Trophoblast cell (in vitro differentiated cells and primary cell): ENCODE measurements around the gene TRIM4.

Experiments used
- DNase-seq, 2 donors: peaks; one replicate each; pipeline ENCODE4 v3.0.0-alpha.2; 2016
- H2AFZ ChIP-seq: 2 replicates; pipeline ENCODE4 v1.6.1; 2013; ENCODE audit warnings: low read length, moderate library complexity, mild to moderate bottlenecking; ENCODE audit not compliant: insufficient read depth, poor library complexity
- H2AK5ac ChIP-seq: 2 replicates; pipeline ENCODE4 v1.6.1; 2013; ENCODE audit warnings: mild to moderate bottlenecking, low read length
- H2BK120ac ChIP-seq: 2 replicates; pipeline ENCODE4 v1.6.1; 2013; ENCODE audit warnings: low read length, mild to moderate bottlenecking, moderate library complexity; ENCODE audit not compliant: insufficient read depth, poor library complexity
- H2BK12ac ChIP-seq: 2 replicates; pipeline ENCODE4 v1.6.1; 2013; ENCODE audit warnings: mild to moderate bottlenecking, low read length, moderate library complexity
- H2BK5ac ChIP-seq: 2 replicates; pipeline ENCODE4 v1.6.1; 2013; ENCODE audit warnings: low read length, low read depth, moderate library complexity, mild to moderate bottlenecking; ENCODE audit not compliant: poor library complexity
- H3K14ac ChIP-seq: 2 replicates; pipeline ENCODE4 v1.6.1; 2013; ENCODE audit warnings: mild to moderate bottlenecking, low read length
- H3K18ac ChIP-seq: 2 replicates; pipeline ENCODE4 v1.6.1; 2013; ENCODE audit warnings: mild to moderate bottlenecking, low read length
- H3K23ac ChIP-seq: 2 replicates; pipeline ENCODE4 v1.6.1; 2013; ENCODE audit warnings: low read length
- H3K27ac ChIP-seq: 2 replicates; pipeline ENCODE4 v1.5.1; 2013; ENCODE audit warnings: low read depth, mild to moderate bottlenecking, inconsistent platforms, low read length, moderate library complexity
- H3K27me3 ChIP-seq: 2 replicates; pipeline ENCODE4 v1.6.1; 2013; ENCODE audit warnings: inconsistent platforms, mild to moderate bottlenecking, low read length, moderate library complexity; ENCODE audit not compliant: insufficient read depth
- H3K36me3 ChIP-seq, 2 experiments: 1 replicate in 1 of 2; 2 replicates in 1 of 2; pipeline ENCODE4 v1.6.1; 2013; ENCODE audit warnings: low read length in 2 of 2, mild to moderate bottlenecking in 2 of 2, moderate library complexity in 1 of 2; ENCODE audit not compliant: insufficient read depth in 2 of 2, control insufficient read depth in 1 of 2
- H3K4ac ChIP-seq: 2 replicates; pipeline ENCODE4 v1.6.1; 2013; ENCODE audit warnings: low read depth, mild to moderate bottlenecking, low read length, moderate library complexity
- H3K4me1 ChIP-seq, 2 experiments: 1 replicate in 1 of 2; 2 replicates in 1 of 2; pipeline ENCODE4 v1.6.1; 2013; ENCODE audit warnings: low read length in 2 of 2, mild to moderate bottlenecking in 2 of 2, moderate library complexity in 1 of 2; ENCODE audit not compliant: insufficient read depth in 2 of 2, control insufficient read depth in 1 of 2
- H3K4me2 ChIP-seq: 2 replicates; pipeline ENCODE4 v1.6.1; 2013; ENCODE audit warnings: inconsistent platforms, mild to moderate bottlenecking, low read length, moderate library complexity
- H3K4me3 ChIP-seq: 2 replicates; pipeline ENCODE4 v1.5.1; 2013; ENCODE audit warnings: mild to moderate bottlenecking, low read depth, low read length, inconsistent platforms
- H3K79me1 ChIP-seq: one replicate; pipeline ENCODE4 v1.6.1; 2013; ENCODE audit warnings: low read length
- H3K79me2 ChIP-seq: 2 replicates; pipeline ENCODE4 v1.6.1; 2013; ENCODE audit warnings: low read length, mild to moderate bottlenecking; ENCODE audit not compliant: control insufficient read depth, insufficient read depth, poor library complexity
- H3K9ac ChIP-seq: 2 replicates; pipeline ENCODE4 v1.6.1; 2013; ENCODE audit warnings: mild to moderate bottlenecking, low read length
- H3K9me3 ChIP-seq: 2 replicates; pipeline ENCODE4 v1.6.1; 2013; ENCODE audit warnings: low read depth, mild to moderate bottlenecking, control low read depth, inconsistent platforms, low read length; ENCODE audit not compliant: insufficient read depth
- H4K12ac ChIP-seq: 2 replicates; pipeline ENCODE4 v1.6.1; 2013; ENCODE audit warnings: low read depth, mild to moderate bottlenecking, low read length, moderate library complexity
- H4K8ac ChIP-seq: 2 replicates; pipeline ENCODE4 v1.6.1; 2013; ENCODE audit warnings: low read depth, mild to moderate bottlenecking, low read length, moderate library complexity
- H4K91ac ChIP-seq: one replicate; pipeline ENCODE4 v1.6.1; 2013; ENCODE audit warnings: low read depth, mild to moderate bottlenecking, low read length, moderate library complexity
- WGBS: extraction: QIAGEN DNeasy Blood & Tissue Kit; methylation state at CpG from one replicate; pipeline ENCODE4 v1.1.7; 2013; ENCODE audit warnings: missing lambda C conversion rate; ENCODE audit not compliant: insufficient read length, insufficient coverage; ENCODE audit errors: extremely low coverage; 5-methylcytosine and 5-hydroxymethylcytosine counted together

Gene TRIM4

DNA sequence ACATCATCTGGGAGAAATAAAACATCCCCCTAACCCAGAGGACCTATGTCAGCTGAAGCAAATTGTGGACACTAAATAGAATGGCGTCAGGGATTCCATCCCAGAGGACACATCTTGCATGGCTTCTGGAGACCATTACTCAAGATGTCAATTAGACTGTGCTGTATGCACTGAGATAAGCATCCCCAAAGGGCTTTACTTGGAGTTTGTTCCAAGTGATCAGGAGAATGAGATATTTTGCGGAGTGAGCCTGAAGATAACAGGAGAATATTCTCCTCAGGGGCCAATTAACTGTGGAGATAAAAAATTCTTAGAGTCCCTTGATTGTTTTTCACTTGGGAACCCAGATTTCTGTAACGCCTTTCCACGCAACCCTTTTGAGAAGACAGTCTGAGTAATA lies 38.0 kb downstream of the TRIM4 start:
- H4K91ac ChIP-seq, result no peak overlapping the region
- H3K4me2 ChIP-seq, result no peak overlapping the region
- no peak overlapping the region for H3K23ac ChIP-seq
- no peak overlapping the region for H2AFZ ChIP-seq
- H2AK5ac ChIP-seq, result no peak overlapping the region
- no peak overlapping the region for H4K8ac ChIP-seq
- H3K27ac ChIP-seq, result no peak overlapping the region
- no peak overlapping the region for H3K14ac ChIP-seq
- no CpG with 5 or more reads among the region's 4 CpGs for WGBS
- H3K4ac ChIP-seq, result no peak overlapping the region
- H2BK12ac ChIP-seq, result no peak overlapping the region
- H4K12ac ChIP-seq, result no peak overlapping the region
- H3K9ac ChIP-seq, result no peak overlapping the region
- H3K79me2 ChIP-seq, result no peaks in the 10 kb centered on the region
- H3K4me3 ChIP-seq, result no peak overlapping the region
- H3K9me3 ChIP-seq, result no peaks in the 10 kb centered on the region
- no peaks in the 10 kb centered on the region for H3K27me3 ChIP-seq
- no peak overlapping the region for H3K18ac ChIP-seq
- no peaks in the 10 kb centered on the region for H3K4me1 ChIP-seq
- no peak for DNase-seq
- H2BK120ac ChIP-seq, result no peak overlapping the region
- H3K36me3 ChIP-seq, result no peaks in the 10 kb centered on the region
- H2BK5ac ChIP-seq, result no peak overlapping the region
- H3K79me1 ChIP-seq, result no peaks in the 10 kb centered on the region

DNA sequence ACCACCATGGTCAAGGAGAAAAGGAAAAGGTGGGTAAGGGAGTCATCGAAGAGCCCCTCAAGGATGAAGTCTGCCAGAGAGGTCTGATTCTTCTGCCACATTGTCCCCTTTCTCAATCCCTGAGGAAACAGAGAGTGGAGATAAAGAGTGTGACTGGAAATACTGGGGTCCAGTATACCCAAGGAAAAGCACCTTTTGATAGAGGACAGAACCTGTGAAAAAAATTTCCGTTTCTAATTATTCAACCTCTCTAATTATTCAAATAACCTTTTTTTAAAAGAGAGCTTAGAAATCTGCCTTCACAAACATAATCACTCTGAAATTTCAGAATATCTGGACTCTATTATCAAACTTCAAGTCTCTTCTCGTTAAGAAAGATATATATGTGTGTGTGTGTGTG lies 42.4 kb downstream of the TRIM4 start, which contains the start of gene OR2AE1:
Gene OR2AE1, minus strand, starts transcription at position 101 of the 400 bp plus-strand sequence. Its CDS starts 0 bp downstream, at position 101.
- no CpG with 5 or more reads among the region's 3 CpGs for WGBS
- Histone ChIP-seq H3K14ac (no peak within 1 kb of the TSS), H2BK5ac (peak within 1 kb of the TSS; percentile 21), H2AK5ac (no peak within 1 kb of the TSS), H3K36me3 (no peaks in the 10 kb centered on the region), H3K4ac (no peak within 1 kb of the TSS), H3K27ac (no peak within 1 kb of the TSS), H3K4me3 (no peak within 1 kb of the TSS), H2BK12ac (no peak within 1 kb of the TSS), H3K4me2 (no peak within 1 kb of the TSS), H4K12ac (no peak within 1 kb of the TSS), H3K9ac (no peak within 1 kb of the TSS), H3K4me1 (no peaks in the 10 kb centered on the region), H3K79me1 (no peaks in the 10 kb centered on the region), H3K18ac (no peak within 1 kb of the TSS), H2BK120ac (no peak within 1 kb of the TSS), H3K27me3 (no peaks in the 10 kb centered on the region), H3K23ac (no peak within 1 kb of the TSS), H2AFZ (no peak within 1 kb of the TSS), H4K8ac (no peak within 1 kb of the TSS), H3K9me3 (no peaks in the 10 kb centered on the region), H4K91ac (no peak within 1 kb of the TSS), H3K79me2 (no peaks in the 10 kb centered on the region)
- no peak for DNase-seq

DNA sequence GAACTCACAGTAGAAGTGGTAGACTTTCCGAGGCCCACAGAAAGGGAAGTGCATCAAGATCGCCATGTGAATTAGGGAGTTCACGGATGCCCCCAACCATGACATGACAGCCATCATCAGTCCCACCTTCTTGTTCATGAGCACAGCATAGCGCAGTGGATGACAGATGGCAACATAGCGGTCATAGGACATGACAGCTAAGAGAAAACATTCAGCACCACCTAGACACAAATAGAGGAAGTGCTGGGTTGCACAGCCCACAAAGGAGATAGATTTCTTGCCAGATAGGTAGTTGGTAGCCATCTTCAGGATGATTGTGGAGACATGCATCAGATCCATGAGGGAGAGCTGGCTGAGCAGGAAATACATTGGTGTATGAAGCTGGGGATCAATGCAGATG lies 42.8 kb downstream of the TRIM4 start:
- DNase-seq, result peak in 1 of 2 donors; percentile 2
- H2AK5ac ChIP-seq, result no peak overlapping the region
- H3K79me1 ChIP-seq, result no peaks in the 10 kb centered on the region
- no peak overlapping the region for H4K8ac ChIP-seq
- H2BK5ac ChIP-seq, result peak overlapping the region; percentile 21
- H2AFZ ChIP-seq, result no peak overlapping the region
- H3K14ac ChIP-seq, result no peak overlapping the region
- H2BK120ac ChIP-seq, result no peak overlapping the region
- WGBS, result no CpG with 5 or more reads among the region's 5 CpGs
- H2BK12ac ChIP-seq, result no peak overlapping the region
- H3K4me3 ChIP-seq, result no peak overlapping the region
- no peaks in the 10 kb centered on the region for H3K79me2 ChIP-seq
- H4K12ac ChIP-seq, result no peak overlapping the region
- no peaks in the 10 kb centered on the region for H3K36me3 ChIP-seq
- no peaks in the 10 kb centered on the region for H3K4me1 ChIP-seq
- no peak overlapping the region for H3K18ac ChIP-seq
- H3K4ac ChIP-seq, result no peak overlapping the region
- H3K9ac ChIP-seq, result no peak overlapping the region
- no peak overlapping the region for H3K4me2 ChIP-seq
- no peak overlapping the region for H3K27ac ChIP-seq
- no peaks in the 10 kb centered on the region for H3K27me3 ChIP-seq
- H3K9me3 ChIP-seq, result no peaks in the 10 kb centered on the region
- H4K91ac ChIP-seq, result no peak overlapping the region
- H3K23ac ChIP-seq, result no peak overlapping the region

- no peak overlapping the region for H4K12ac ChIP-seq
- no peaks in the 10 kb centered on the region for H3K9me3 ChIP-seq
- no peaks in the 10 kb centered on the region for H3K79me1 ChIP-seq
- no peak overlapping the region for H2BK12ac ChIP-seq
- no peak overlapping the region for H3K4ac ChIP-seq
- no peaks in the 10 kb centered on the region for H3K36me3 ChIP-seq
- no peak overlapping the region for H3K23ac ChIP-seq
- no peak overlapping the region for H2BK120ac ChIP-seq
- H3K4me3 ChIP-seq, result no peak overlapping the region
- no peak overlapping the region for H4K91ac ChIP-seq
- no peak overlapping the region for H3K9ac ChIP-seq
- WGBS, result no CpG with 5 or more reads among the region's 1 CpG
- H3K27me3 ChIP-seq, result no peaks in the 10 kb centered on the region
- H3K4me2 ChIP-seq, result no peak overlapping the region
- no peak overlapping the region for H3K14ac ChIP-seq
- DNase-seq, result no peak
- no peak overlapping the region for H3K27ac ChIP-seq
- no peak overlapping the region for H4K8ac ChIP-seq
- H3K18ac ChIP-seq, result no peak overlapping the region
- H2BK5ac ChIP-seq, result no peak overlapping the region
- no peak overlapping the region for H2AK5ac ChIP-seq
- no peaks in the 10 kb centered on the region for H3K79me2 ChIP-seq
- no peak overlapping the region for H2AFZ ChIP-seq
- H3K4me1 ChIP-seq, result no peaks in the 10 kb centered on the region
Observed at GRCh38 chr7:99868246-99868645, 51.1 kb downstream of the TRIM4 start.
